ENCODE measurements around the gene NUPR2. TPM values are rescaled to one million over a fixed set of nuclear protein-coding genes. Genes with fewer than 3 reads are reported as not detected.

NUPR2 gene
- total and polyA plus RNA-seq, 4 donors: not detected

- Histone ChIP-seq H3K27ac (ENCODE audit: low read depth in 1 of 2, low read length in 2 of 2) (peak within 1 kb of the TSS; percentile 93 to 99), H3K36me3 (ENCODE audit: control insufficient read depth in 4 of 4, insufficient read depth in 3 of 4, low read depth in 1 of 4, low read length in 3 of 4) (peaks cover 4 to 24% (median 20%) of the 10 kb centered on the region in 4 donors), H3K27me3 (ENCODE audit: control insufficient read depth in 4 of 4, insufficient read depth in 4 of 4, low read length in 3 of 4) (no peaks in the 10 kb centered on the region), H3K9me3 (ENCODE audit: control insufficient read depth in 4 of 4, low read length in 3 of 4) (no peaks in the 10 kb centered on the region), H3K9ac (ENCODE audit: low read depth in 1 of 2, low read length in 2 of 2) (peak within 1 kb of the TSS; percentile 90 to 100), H3K4me3 (ENCODE audit: low read depth in 1 of 3, low read length in 3 of 3) (peak within 1 kb of the TSS; percentile 82 to 98 (median 86)), H3K4me1 (ENCODE audit: control insufficient read depth in 4 of 4, insufficient read depth in 4 of 4, low read length in 3 of 4) (peaks cover 1 to 7% (median 5%) of the 10 kb centered on the region in 4 donors)
- DNase-seq (ENCODE audit: low spot score): peak; percentile 93
- WGBS: 3% methylated on average over 57 of the region's 57 CpGs
- peak; percentile 41 for TF ChIP-seq HNF4G (IDR thresholded peaks at IDR 0.05)
- TF ChIP-seq CTCF (IDR thresholded peaks at IDR 0.05; ENCODE audit: low read depth, low read length, missing input control): no peak
- no peak for TF ChIP-seq ATF3 (IDR thresholded peaks at IDR 0.05)
- peak; percentile 25 for TF ChIP-seq MAX (IDR thresholded peaks at IDR 0.05)
- TF ChIP-seq FOXA1 (IDR thresholded peaks at IDR 0.05): no peak
- peak; percentile 91 for TF ChIP-seq TAF1 (conservative IDR thresholded peaks at IDR 0.05)
- TF ChIP-seq HNF4A (conservative IDR thresholded peaks at IDR 0.05): peak; percentile 64 to 79
- no peak for TF ChIP-seq FOXA2 (IDR thresholded peaks at IDR 0.05)
- peak in 1 of 2 donors; percentile 5 for TF ChIP-seq EGR1 (IDR thresholded peaks at IDR 0.05; ENCODE audit: low read depth in 2 of 2)
- TF ChIP-seq JUND (IDR thresholded peaks at IDR 0.05): no peak
- peak; percentile 83 for TF ChIP-seq SP1 (IDR thresholded peaks at IDR 0.05)
- peak; percentile 46 for TF ChIP-seq NR2F2 (IDR thresholded peaks at IDR 0.05)
- peak; percentile 24 for TF ChIP-seq REST (IDR thresholded peaks at IDR 0.05)
- peak; percentile 90 to 96 for TF ChIP-seq GABPA (IDR thresholded peaks at IDR 0.05 in 1 of 2, conservative IDR thresholded peaks at IDR 0.05 in 1 of 2)
- TF ChIP-seq RXRA (IDR thresholded peaks at IDR 0.05): peak; percentile 77 to 88
- TF ChIP-seq ZBTB33 (IDR thresholded peaks at IDR 0.05): no peak
- TF ChIP-seq YY1 (IDR thresholded peaks at IDR 0.05): peak; percentile 55
- no peak for TF ChIP-seq RAD21 (IDR thresholded peaks at IDR 0.05)
Measured at GRCh38 chr7:56106108-56107073, 9.8 kb downstream of the NUPR2 start, which contains the start of gene CHCHD2. Gene CHCHD2, minus strand, starts transcription at chr7:56106476. Its CDS starts 63 bp downstream, at chr7:56106413.

All from liver (tissue), 9 donors.